HL-60 (cell line): ENCODE data around the gene CARD14.

Experiments used
- DNase-seq, 2 experiments: peaks; one replicate each; pipeline ENCODE4 v3.0.0-alpha.2; 2010 to 2020; ENCODE audit warnings: low read depth in 1 of 2, low spot score in 1 of 2
- H3K27ac ChIP-seq: fragments of 250-450 bp; sonication (Bioruptor Pico); replicated peaks from 2 replicates; pipeline ENCODE4 v1.5.1; 2020; ENCODE audit warnings: mild to moderate bottlenecking, moderate library complexity
- H3K27me3 ChIP-seq: fragments of 250-450 bp; sonication (Bioruptor Pico); 2 replicates; pipeline ENCODE4 v1.5.1; 2021; ENCODE audit warnings: mild to moderate bottlenecking, moderate library complexity; ENCODE audit not compliant: insufficient read depth, poor library complexity, severe bottlenecking
- H3K4me3 ChIP-seq: replicated peaks from 2 replicates; pipeline ENCODE4 v1.5.1; 2011; ENCODE audit warnings: mild to moderate bottlenecking, control low read depth, low read length; ENCODE audit not compliant: insufficient read depth
- CTCF ChIP-seq: IDR thresholded peaks from one replicate; pipeline ENCODE4 v1.5.1; 2011; ENCODE audit warnings: low read length, control low read depth, inconsistent platforms; ENCODE audit not compliant: insufficient read depth
- GABPA ChIP-seq: IDR thresholded peaks from 2 replicates; pipeline ENCODE4 v1.6.1; 2012; ENCODE audit warnings: low read depth
- POLR2AphosphoS5 ChIP-seq: IDR thresholded peaks from 2 replicates; pipeline ENCODE4 v1.6.1; 2012; ENCODE audit warnings: low read depth
- REST ChIP-seq: IDR thresholded peaks from 2 replicates; pipeline ENCODE4 v1.6.1; 2012; ENCODE audit warnings: low read depth; ENCODE audit not compliant: insufficient replicate concordance
- SPI1 ChIP-seq: IDR thresholded peaks from 2 replicates; pipeline ENCODE4 v1.6.1; 2012; ENCODE audit warnings: low read depth, mild to moderate bottlenecking, borderline replicate concordance

The CARD14 gene

GRCh38 chr17:80182118-80182844, 12.5 kb downstream of the CARD14 start:
- Histone ChIP-seq H3K27me3 (peaks cover 2% of the 10 kb centered on the region), H3K4me3 (no peak overlapping the region), H3K27ac (no peak overlapping the region)
- TF ChIP-seq POLR2AphosphoS5 (no peak), CTCF (no peak), GABPA (no peak), REST (no peak), SPI1 (no peak)
- DNase-seq = no peak

- TF ChIP-seq REST = no peak
- no peak for TF ChIP-seq SPI1
- no peak for TF ChIP-seq CTCF
- TF ChIP-seq POLR2AphosphoS5 = no peak
- TF ChIP-seq GABPA = no peak
- Histone ChIP-seq H3K27me3 (peaks cover 2% of the 10 kb centered on the region), H3K4me3 (no peak overlapping the region), H3K27ac (no peak overlapping the region)
- DNase-seq = no peak
Measured at GRCh38 chr17:80182845-80183223, 13.0 kb downstream of the CARD14 start.

- TF ChIP-seq GABPA (no peak), POLR2AphosphoS5 (no peak), SPI1 (no peak), REST (no peak), CTCF (no peak)
- no peak overlapping the region for H3K4me3 ChIP-seq
- H3K27ac ChIP-seq = no peak overlapping the region
- peaks cover 2% of the 10 kb centered on the region for H3K27me3 ChIP-seq
- no peak for DNase-seq
Measured at GRCh38 chr17:80183581-80184422, 14.0 kb downstream of the CARD14 start.
